ENCODE results near the gene SMAD6. TPM values are rescaled to one million over a fixed set of nuclear protein-coding genes. Genes with fewer than 3 reads are reported as not detected.

Gene SMAD6
- total and polyA plus RNA-seq, 2 experiments from 2014 or later: 3.6 to 32.9 TPM

- H3K9me2 ChIP-seq (ENCODE audit: insufficient read depth): no peaks in the 10 kb centered on the region
- H3K27me3 ChIP-seq (replicated peaks; ENCODE audit: insufficient read depth): no peaks in the 10 kb centered on the region
- TF ChIP-seq EZH2phosphoT487 (IDR thresholded peaks at IDR 0.05; ENCODE audit: insufficient read depth, low read depth): no peak
- no peak for TF ChIP-seq EZH2 (IDR thresholded peaks at IDR 0.05; ENCODE audit: insufficient read depth, poor library complexity, severe bottlenecking)
- peak overlapping the region; percentile 33; the same call in 1 of the 2 replicates for H3K9ac ChIP-seq
- H3K36me3 ChIP-seq (ENCODE audit: low read depth): no peaks in the 10 kb centered on the region
- H2AFZ ChIP-seq: no peak overlapping the region; the same call in 1 of the 2 replicates
- no peak for DNase-seq
- 98 to 100% methylated on average over 4 of the region's 4 CpGs for WGBS, 2 experiments (ENCODE audit: low coverage in 1 of 2, low lambda C conversion rate in 2 of 2, missing lambda C conversion rate in 2 of 2)
- no peaks in the 10 kb centered on the region for H3K9me3 ChIP-seq (ENCODE audit: low read depth)
- in situ Hi-C loops (cut with MboI): no loop called here
- peak overlapping the region; percentile 81 for H3K27ac ChIP-seq
- H3K79me2 ChIP-seq (ENCODE audit: insufficient read depth): no peaks in the 10 kb centered on the region
- peaks cover 42% of the 10 kb centered on the region for H3K4me1 ChIP-seq (ENCODE audit: insufficient read depth)
- H3K4me2 ChIP-seq (ENCODE audit: unreplicated experiment): peak overlapping the region; percentile 62
- peaks cover 28% of the 10 kb centered on the region for H3F3A ChIP-seq (ENCODE audit: insufficient read depth)
- no peaks in the 10 kb centered on the region for H4K20me1 ChIP-seq (ENCODE audit: insufficient read depth)
- no peak overlapping the region for H3K4me3 ChIP-seq
Observed at GRCh38 chr15:66829551-66830121, 127.6 kb downstream of the SMAD6 start.

GRCh38 chr15:66830358-66830757 lies 128.3 kb downstream of the SMAD6 start:
- in situ Hi-C loops (cut with MboI): no loop called here
- WGBS, 2 experiments (ENCODE audit: low coverage in 1 of 2, low lambda C conversion rate in 2 of 2, missing lambda C conversion rate in 2 of 2): 19 to 20% methylated on average over 6 of the region's 6 CpGs

GRCh38 chr15:66830823-66831222 lies 128.8 kb downstream of the SMAD6 start:
- Histone ChIP-seq H3K27ac (peak overlapping the region; percentile 81), H3K4me1 (ENCODE audit: insufficient read depth) (peaks cover 42% of the 10 kb centered on the region)
- in situ Hi-C loops (cut with MboI): no loop called here

More at GRCh38 chr15:66830358-66830757, 128.3 kb downstream of the SMAD6 start:
- TF ChIP-seq EZH2phosphoT487 (IDR thresholded peaks at IDR 0.05; ENCODE audit: insufficient read depth, low read depth): no peak
- peak overlapping the region; percentile 42 for H3K9ac ChIP-seq
- peaks cover 28% of the 10 kb centered on the region for H3F3A ChIP-seq (ENCODE audit: insufficient read depth)
- no peaks in the 10 kb centered on the region for H3K36me3 ChIP-seq (ENCODE audit: low read depth)
- peak overlapping the region; percentile 81 for H3K27ac ChIP-seq
- H3K9me3 ChIP-seq (ENCODE audit: low read depth): no peaks in the 10 kb centered on the region
- H3K79me2 ChIP-seq (ENCODE audit: insufficient read depth): no peaks in the 10 kb centered on the region
- H3K9me2 ChIP-seq (ENCODE audit: insufficient read depth): no peaks in the 10 kb centered on the region
- no peak overlapping the region for H3K4me3 ChIP-seq
- no peaks in the 10 kb centered on the region for H4K20me1 ChIP-seq (ENCODE audit: insufficient read depth)
- H3K4me2 ChIP-seq (ENCODE audit: unreplicated experiment): peak overlapping the region; percentile 62
- no peaks in the 10 kb centered on the region for H3K27me3 ChIP-seq (replicated peaks; ENCODE audit: insufficient read depth)
- peak; percentile 95 for DNase-seq
- H3K4me1 ChIP-seq (ENCODE audit: insufficient read depth): peaks cover 42% of the 10 kb centered on the region
- H2AFZ ChIP-seq: peak overlapping the region; percentile 42; the same call in 1 of the 2 replicates

GRCh38 chr15:66831289-66831688 lies 129.3 kb downstream of the SMAD6 start:
- H3K27me3 ChIP-seq (replicated peaks; ENCODE audit: insufficient read depth): no peaks in the 10 kb centered on the region
- no peak overlapping the region for H2AFZ ChIP-seq
- H3K9ac ChIP-seq: no peak overlapping the region
- H3K9me2 ChIP-seq (ENCODE audit: insufficient read depth): no peaks in the 10 kb centered on the region
- peak overlapping the region; percentile 81; the same call in 1 of the 2 replicates for H3K27ac ChIP-seq
- H3K9me3 ChIP-seq (ENCODE audit: low read depth): no peaks in the 10 kb centered on the region
- H3F3A ChIP-seq (ENCODE audit: insufficient read depth): peaks cover 28% of the 10 kb centered on the region
- DNase-seq: no peak
- no peak for TF ChIP-seq EZH2phosphoT487 (IDR thresholded peaks at IDR 0.05; ENCODE audit: insufficient read depth, low read depth)
- no peak for TF ChIP-seq EZH2 (IDR thresholded peaks at IDR 0.05; ENCODE audit: insufficient read depth, poor library complexity, severe bottlenecking)
- H3K4me3 ChIP-seq: no peak overlapping the region
- WGBS, 2 experiments (ENCODE audit: low coverage in 1 of 2, low lambda C conversion rate in 2 of 2, missing lambda C conversion rate in 2 of 2): 96 to 99% methylated on average over 4 of the region's 4 CpGs
- H3K36me3 ChIP-seq (ENCODE audit: low read depth): no peaks in the 10 kb centered on the region
- no peaks in the 10 kb centered on the region for H3K79me2 ChIP-seq (ENCODE audit: insufficient read depth)
- peaks cover 42% of the 10 kb centered on the region for H3K4me1 ChIP-seq (ENCODE audit: insufficient read depth)
- in situ Hi-C loops (cut with MboI): no loop called here
- no peaks in the 10 kb centered on the region for H4K20me1 ChIP-seq (ENCODE audit: insufficient read depth)
- H3K4me2 ChIP-seq (ENCODE audit: unreplicated experiment): peak overlapping the region; percentile 62

More at GRCh38 chr15:66830823-66831222, 128.8 kb downstream of the SMAD6 start:
- Histone ChIP-seq H4K20me1 (ENCODE audit: insufficient read depth) (no peaks in the 10 kb centered on the region), H3K9ac (peak overlapping the region; percentile 42; the same call in 1 of the 2 replicates), H2AFZ (peak overlapping the region; percentile 42; the same call in 1 of the 2 replicates), H3K9me3 (ENCODE audit: low read depth) (no peaks in the 10 kb centered on the region), H3K4me2 (ENCODE audit: unreplicated experiment) (peak overlapping the region; percentile 62), H3K27me3 (replicated peaks; ENCODE audit: insufficient read depth) (no peaks in the 10 kb centered on the region), H3K79me2 (ENCODE audit: insufficient read depth) (no peaks in the 10 kb centered on the region), H3K9me2 (ENCODE audit: insufficient read depth) (no peaks in the 10 kb centered on the region), H3K36me3 (ENCODE audit: low read depth) (no peaks in the 10 kb centered on the region), H3K4me3 (no peak overlapping the region), H3F3A (ENCODE audit: insufficient read depth) (peaks cover 28% of the 10 kb centered on the region)
- WGBS, 2 experiments (ENCODE audit: low coverage in 1 of 2, low lambda C conversion rate in 2 of 2, missing lambda C conversion rate in 2 of 2): 67 to 70% methylated on average over 3 of the region's 3 CpGs
- no peak for DNase-seq
- TF ChIP-seq EZH2 (IDR thresholded peaks at IDR 0.05; ENCODE audit: insufficient read depth, poor library complexity, severe bottlenecking) (no peak), EZH2phosphoT487 (IDR thresholded peaks at IDR 0.05; ENCODE audit: insufficient read depth, low read depth) (no peak)
